GM18861 (cell line): ENCODE results near the gene CLSTN2.

ENCODE experiments used
- ATAC-seq: cut with Tn5 transposase; IDR thresholded peaks from one replicate; pipeline ENCODE4 v1.9.1; 2021; ENCODE audit not compliant: unreplicated experiment

The CLSTN2 gene

DNA sequence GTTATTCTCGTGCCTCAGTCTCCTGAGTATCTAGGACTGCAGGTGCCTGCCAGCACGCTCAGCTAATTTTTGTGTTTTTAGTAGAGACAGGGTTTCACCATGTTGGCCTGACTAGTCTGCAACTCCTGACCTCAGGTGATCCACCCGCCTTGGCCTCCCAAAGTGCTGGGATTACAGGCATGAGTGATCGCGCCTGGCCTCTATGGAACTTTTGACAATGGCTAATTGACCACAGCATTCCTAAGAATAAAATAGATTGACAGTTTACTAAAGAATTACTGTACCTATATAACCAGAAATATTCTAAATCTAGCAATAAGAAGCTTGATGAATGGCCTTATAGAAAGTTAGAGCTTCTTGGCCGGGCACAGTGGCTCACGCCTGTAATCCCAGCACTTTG is 691.9 kb downstream of the CLSTN2 start:
- ATAC-seq = no peak
